ENCODE results near the gene COPS9. TPM values are rescaled to one million over a fixed set of nuclear protein-coding genes. Genes with fewer than 3 reads are reported as not detected.

COPS9 gene
- total and polyA plus RNA-seq, 2 donors (not counting 1 experiment from before 2014, with no cell fraction given): 48.7 to 69.9 TPM

GRCh38 chr2:240131296-240131695 is 4.8 kb downstream of the COPS9 start:
- no peaks in the 10 kb centered on the region for H3K27me3 Mint-ChIP-seq
- WGBS (ENCODE audit: insufficient coverage): 98% methylated on average over 16 of the region's 16 CpGs
- Histone ChIP-seq H3K9me3 (ENCODE audit: control extremely low read depth in 1 of 3, control insufficient read depth in 2 of 3, insufficient read depth in 1 of 3, low read length in 2 of 3) (no peaks in the 10 kb centered on the region), H3K9ac (ENCODE audit: low read length) (no peak overlapping the region), H4K20me1 (ENCODE audit: control insufficient read depth, insufficient read depth, low read length, poor library complexity, severe bottlenecking) (peaks cover 19% of the 10 kb centered on the region), H3K4me1 (ENCODE audit: control insufficient read depth in 2 of 2, insufficient read depth in 2 of 2, low read length in 2 of 2) (peaks cover 7 to 14% of the 10 kb centered on the region in 2 donors), H2AFZ (ENCODE audit: insufficient read depth, low read depth, low read length, poor library complexity, severe bottlenecking) (no peak overlapping the region), H3K27me3 (replicated peaks in 1 of 4; ENCODE audit: control extremely low read depth in 1 of 4, control insufficient read depth in 3 of 4, insufficient read depth in 4 of 4, low read length in 3 of 4) (no peaks in the 10 kb centered on the region), H3K79me2 (ENCODE audit: control insufficient read depth, insufficient read depth, low read length) (peaks cover 19% of the 10 kb centered on the region), H3K36me3 (replicated peaks in 1 of 2; ENCODE audit: control extremely low read depth in 1 of 2, control insufficient read depth in 1 of 2, extremely low read depth in 1 of 2, insufficient read depth in 2 of 2, low read length in 1 of 2) (peaks cover 0 to 52% of the 10 kb centered on the region in 2 experiments), H3K27ac (ENCODE audit: low read length in 2 of 2) (no peak overlapping the region), H3K4me3 (ENCODE audit: control extremely low read depth in 1 of 5, extremely low read depth in 1 of 5, insufficient read depth in 1 of 5, low read depth in 2 of 5, low read length in 4 of 5) (no peak overlapping the region), H3K4me2 (replicated peaks; ENCODE audit: low read depth, low read length, poor library complexity, severe bottlenecking) (no peak overlapping the region)
- no peak overlapping the region for H3K27ac Mint-ChIP-seq
- H3K4me3 Mint-ChIP-seq: no peak overlapping the region
- DNase-seq (no peak), ATAC-seq (ENCODE audit: low read depth) (no peak)
- intact Hi-C loops (cut with micrococcal nuclease): no loop called here
- H3K4me1 Mint-ChIP-seq: peaks cover 21% of the 10 kb centered on the region
- H3K9me3 Mint-ChIP-seq (ENCODE audit: insufficient read depth): no peaks in the 10 kb centered on the region
- TF ChIP-seq EZH2 (IDR thresholded peaks at IDR 0.05; ENCODE audit: borderline replicate concordance, insufficient read depth, low read depth, low read length, poor library complexity, severe bottlenecking): no peak
- TF ChIP-seq CTCF (IDR thresholded peaks at IDR 0.05): no peak
- ChIA-PET POLR2A (no interaction called here), CTCF (interaction anchor here (3.8 kb wide), 1 partner anchor 12 kb away, joined by 10 read pairs; no protein-coding TSS in a partner anchor)

DNA sequence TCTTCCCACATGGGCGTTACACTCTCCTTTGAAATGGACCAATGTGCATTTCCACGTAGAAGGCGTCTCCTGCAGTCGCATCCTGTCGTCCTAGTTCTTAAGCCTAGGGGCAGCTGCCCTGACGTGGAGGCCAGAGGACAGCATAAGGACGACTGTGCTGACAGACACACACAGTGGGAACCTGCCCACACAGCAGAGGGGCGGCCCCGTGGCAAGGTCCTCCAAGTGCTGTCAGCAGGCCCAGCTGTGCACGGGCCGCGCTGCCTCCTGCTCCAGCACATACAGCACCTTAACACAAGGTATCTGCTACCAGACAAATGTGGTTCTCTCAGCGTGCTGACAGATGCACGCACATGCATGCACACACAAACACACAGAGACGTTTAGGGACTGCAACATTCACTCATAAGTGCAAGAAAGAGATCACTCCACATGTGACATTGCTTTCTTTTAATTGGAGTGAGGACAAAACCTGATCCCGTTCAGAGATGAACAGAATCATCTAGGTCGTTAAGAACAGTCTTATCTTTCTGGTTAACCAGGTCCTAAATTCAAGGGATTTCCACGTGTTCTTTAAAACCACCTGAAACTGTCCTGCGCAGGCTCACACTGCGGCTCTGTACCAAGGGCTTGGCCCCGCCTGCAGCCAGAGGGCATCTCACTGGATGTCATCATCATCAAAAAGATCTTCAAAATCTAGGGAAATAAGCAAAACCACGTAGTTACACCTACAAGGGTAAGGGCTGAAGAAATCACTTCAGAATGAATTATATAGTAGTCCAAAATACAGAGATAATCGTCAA is 5.5 kb downstream of the COPS9 start:
- peaks cover 17% of the 10 kb centered on the region for H3K4me1 Mint-ChIP-seq
- H3K27me3 ChIP-seq (replicated peaks in 1 of 4; ENCODE audit: control extremely low read depth in 1 of 4, control insufficient read depth in 3 of 4, insufficient read depth in 4 of 4, low read length in 3 of 4): no peaks in the 10 kb centered on the region
- ChIA-PET CTCF (interaction anchor here (3.8 kb wide), 1 partner anchor 13 kb away, joined by 10 read pairs; no protein-coding TSS in a partner anchor), POLR2A (no interaction called here)
- H3K27ac Mint-ChIP-seq: no peak overlapping the region
- H4K20me1 ChIP-seq (ENCODE audit: control insufficient read depth, insufficient read depth, low read length, poor library complexity, severe bottlenecking): peaks cover 19% of the 10 kb centered on the region
- 96% methylated on average over 17 of the region's 23 CpGs for WGBS (ENCODE audit: insufficient coverage)
- no peak overlapping the region for H3K4me3 Mint-ChIP-seq
- no peak overlapping the region for H3K9ac ChIP-seq (ENCODE audit: low read length)
- no peak for TF ChIP-seq EZH2 (IDR thresholded peaks at IDR 0.05; ENCODE audit: borderline replicate concordance, insufficient read depth, low read depth, low read length, poor library complexity, severe bottlenecking)
- no peak for TF ChIP-seq CTCF (IDR thresholded peaks at IDR 0.05)
- H3K27ac ChIP-seq (ENCODE audit: low read length in 2 of 2): no peak overlapping the region
- no peak overlapping the region for H3K4me3 ChIP-seq (ENCODE audit: control extremely low read depth in 1 of 5, extremely low read depth in 1 of 5, insufficient read depth in 1 of 5, low read depth in 2 of 5, low read length in 4 of 5)
- no peaks in the 10 kb centered on the region for H3K27me3 Mint-ChIP-seq
- no peak overlapping the region for H2AFZ ChIP-seq (ENCODE audit: insufficient read depth, low read depth, low read length, poor library complexity, severe bottlenecking)
- H3K36me3 ChIP-seq (replicated peaks in 1 of 2; ENCODE audit: control extremely low read depth in 1 of 2, control insufficient read depth in 1 of 2, extremely low read depth in 1 of 2, insufficient read depth in 2 of 2, low read length in 1 of 2): peaks cover 0 to 52% of the 10 kb centered on the region in 2 experiments
- no peak for DNase-seq
- no peak for ATAC-seq (ENCODE audit: low read depth)
- no peaks in the 10 kb centered on the region for H3K9me3 ChIP-seq (ENCODE audit: control extremely low read depth in 1 of 3, control insufficient read depth in 2 of 3, insufficient read depth in 1 of 3, low read length in 2 of 3)
- intact Hi-C loops (cut with micrococcal nuclease): no loop called here
- H3K79me2 ChIP-seq (ENCODE audit: control insufficient read depth, insufficient read depth, low read length): peaks cover 15% of the 10 kb centered on the region
- H3K4me1 ChIP-seq (ENCODE audit: control insufficient read depth in 2 of 2, insufficient read depth in 2 of 2, low read length in 2 of 2): peaks cover 6 to 12% of the 10 kb centered on the region in 2 donors
- H3K9me3 Mint-ChIP-seq (ENCODE audit: insufficient read depth): no peaks in the 10 kb centered on the region
- H3K4me2 ChIP-seq (replicated peaks; ENCODE audit: low read depth, low read length, poor library complexity, severe bottlenecking): no peak overlapping the region

Data from B cell (primary cell).